Activated effector memory CD4-positive, alpha-beta T cell treated with anti-CD3 and anti-CD28 coated beads, Interleukin-2, amount 50 U/mL, for 16 hours (primary cell): Measurements from ENCODE around the gene ZNF324B.
"Not testable (repeated sequence)": the region's sequence is repeated elsewhere in the genome, so short reads cannot be mapped to it uniquely, and the experiment has no call there.

ENCODE experiments used
- DNase-seq: peaks from one replicate; pipeline ENCODE4 v3.0.0-alpha.2; 2020

ZNF324B gene

GRCh38 chr19:58456111-58456510, 4.7 kb downstream of the ZNF324B start:
- DNase-seq: no peak

GRCh38 chr19:58460039-58460438, 8.6 kb downstream of the ZNF324B start:
- no peak for DNase-seq

DNA sequence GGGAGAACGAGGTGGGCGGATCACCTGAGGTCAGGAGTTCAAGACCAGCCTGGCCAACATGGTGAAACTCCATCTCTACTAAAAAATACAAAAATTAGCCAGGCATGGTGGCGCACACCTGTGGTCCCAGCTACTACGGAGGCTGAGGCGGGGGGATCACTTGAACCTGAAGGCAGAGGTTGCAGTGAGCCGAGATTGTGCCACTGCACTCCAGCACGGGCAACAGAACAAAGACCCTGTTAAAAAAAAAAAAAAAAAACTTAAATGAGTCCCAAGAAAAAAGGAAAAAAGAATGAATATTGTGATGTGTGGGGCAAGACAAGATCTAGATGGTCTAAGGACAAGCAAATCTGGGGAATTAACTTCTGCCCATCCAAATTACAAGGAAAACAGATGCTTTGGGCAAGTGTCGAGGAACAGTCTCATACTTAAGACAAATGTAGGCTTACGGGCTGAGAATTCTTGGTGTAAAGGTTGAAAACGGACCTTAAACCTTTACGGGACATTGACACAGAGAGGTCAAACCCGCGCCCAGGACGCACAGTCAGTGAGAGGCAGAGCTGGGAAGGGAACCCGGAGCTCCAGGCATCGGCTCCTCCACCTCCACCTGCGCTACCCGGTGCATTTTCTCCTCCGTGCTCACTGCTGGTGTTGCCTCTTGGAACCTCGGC, 14.8 kb downstream of the ZNF324B start:
- no peak for DNase-seq

DNA sequence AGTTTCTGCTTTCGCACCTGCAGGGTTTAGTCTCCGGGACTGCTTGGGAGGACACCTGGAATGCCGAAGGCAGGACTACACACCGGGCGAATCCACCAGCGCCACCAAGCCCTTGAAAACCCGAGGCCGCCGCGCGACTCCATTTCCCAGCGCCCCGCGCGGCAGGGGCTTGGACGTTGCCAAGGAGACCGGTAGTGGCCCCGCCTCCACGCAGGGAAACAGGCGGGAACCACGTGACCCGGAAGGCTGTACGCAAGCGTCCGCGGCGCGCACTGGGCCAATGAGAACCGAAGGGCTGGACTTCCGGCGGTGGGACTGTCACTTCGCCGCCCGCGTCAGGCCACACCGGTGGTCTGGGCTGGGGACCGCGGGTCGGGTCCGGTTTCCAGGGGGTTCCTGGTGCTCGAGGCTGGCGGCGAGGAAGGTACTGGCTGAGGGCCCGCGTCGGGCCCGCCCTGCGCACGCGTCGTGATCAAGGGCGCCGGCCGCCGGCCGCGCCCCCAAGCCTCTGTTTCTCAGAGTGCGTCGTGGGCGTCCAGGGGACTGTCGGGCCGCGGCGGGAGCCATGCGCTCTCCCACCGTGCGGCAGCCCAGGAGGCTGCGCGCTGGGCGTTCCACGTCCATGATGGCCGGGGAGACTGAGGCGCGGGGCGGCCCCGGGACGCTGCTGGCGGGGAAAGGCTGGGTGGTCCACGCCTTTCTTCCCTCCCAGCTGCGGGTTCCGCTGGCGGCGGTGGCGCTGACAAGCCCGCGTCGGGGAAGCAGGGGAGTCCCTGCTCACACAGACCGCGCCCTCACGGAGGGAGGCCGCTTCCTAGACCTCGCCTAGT, 15.6 kb downstream of the ZNF324B start, which contains the start of gene ZNF324:
TSS of gene ZNF324 (plus strand) at position 321 of the 830 bp plus-strand sequence. CDS start 2,106 bp downstream, outside the sequence.
- DNase-seq: peak; percentile 99

GRCh38 chr19:58468216-58468839, 16.9 kb downstream of the ZNF324B start:
- no peak for DNase-seq

GRCh38 chr19:58469241-58470013, 18.0 kb downstream of the ZNF324B start:
- no peak for DNase-seq

DNA sequence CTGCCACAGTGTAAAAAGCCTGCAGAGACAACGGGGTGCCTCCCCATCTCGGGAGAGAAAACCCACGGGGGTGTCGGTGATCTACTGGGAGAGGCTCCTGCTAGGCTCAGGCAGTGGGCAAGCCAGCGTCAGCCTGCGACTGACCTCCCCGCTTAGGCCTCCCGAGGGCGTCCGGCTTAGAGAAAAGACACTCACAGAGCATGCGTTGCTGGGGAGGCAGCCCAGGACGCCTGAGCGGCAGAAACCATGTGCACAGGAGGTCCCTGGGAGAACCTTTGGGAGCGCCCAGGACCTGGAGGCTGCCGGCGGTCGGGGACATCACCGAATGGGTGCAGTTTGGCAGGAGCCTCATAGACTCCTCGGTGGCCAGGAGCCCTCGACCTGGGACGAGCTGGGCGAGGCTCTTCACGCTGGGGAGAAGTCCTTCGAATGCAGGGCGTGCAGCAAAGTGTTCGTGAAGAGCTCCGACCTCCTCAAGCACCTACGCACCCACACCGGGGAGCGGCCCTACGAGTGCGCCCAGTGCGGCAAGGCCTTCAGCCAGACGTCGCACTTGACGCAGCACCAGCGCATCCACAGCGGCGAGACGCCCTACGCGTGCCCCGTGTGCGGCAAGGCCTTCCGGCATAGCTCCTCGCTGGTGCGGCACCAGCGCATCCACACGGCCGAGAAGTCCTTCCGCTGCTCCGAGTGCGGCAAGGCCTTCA, 19.6 kb downstream of the ZNF324B start:
- DNase-seq: not testable (repeated sequence)

GRCh38 chr19:58471736-58472135, 20.3 kb downstream of the ZNF324B start:
- DNase-seq: no peak

GRCh38 chr19:58473775-58474174, 22.4 kb downstream of the ZNF324B start:
- no peak for DNase-seq

- DNase-seq: no peak
Measured at GRCh38 chr19:58474291-58474996, 23.0 kb downstream of the ZNF324B start.

DNA sequence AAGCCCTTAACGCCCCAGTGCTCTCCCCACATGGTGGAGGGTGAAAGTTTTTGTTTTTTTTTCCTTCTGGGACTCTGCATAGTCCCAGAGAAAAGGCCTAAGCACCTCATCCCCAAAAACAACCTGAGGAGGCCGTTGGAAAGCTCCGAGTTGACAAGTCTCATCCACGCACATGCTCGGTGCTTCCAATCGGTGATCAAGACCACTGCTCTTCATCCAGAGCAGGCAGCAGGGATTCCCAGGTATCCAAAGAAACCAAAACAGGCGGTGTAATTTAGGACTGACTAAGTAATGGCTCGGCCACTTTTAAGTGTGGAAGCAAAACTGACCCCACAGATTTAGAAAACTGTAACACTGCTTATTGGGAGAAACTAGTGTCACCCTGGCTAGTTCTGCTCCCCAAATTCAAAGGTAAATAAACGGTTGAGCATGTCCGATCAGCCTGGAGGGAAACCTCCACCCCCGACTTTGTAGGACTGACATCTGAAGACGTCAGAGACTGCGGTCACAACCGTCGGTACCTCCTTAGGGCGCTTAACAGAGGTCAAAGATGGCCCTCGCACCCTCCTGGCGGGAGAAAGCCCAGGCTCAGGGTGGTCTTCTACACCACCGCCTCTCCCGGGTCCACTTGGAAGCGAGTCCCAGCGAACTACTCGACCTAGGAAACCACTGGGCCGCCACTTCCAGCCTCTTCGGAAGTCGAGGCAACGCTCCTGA, 23.7 kb downstream of the ZNF324B start:
- no peak for DNase-seq

GRCh38 chr19:58475714-58476497, 24.5 kb downstream of the ZNF324B start, which contains the start of gene ZNF446:
Gene ZNF446, plus strand, starts transcription at chr19:58476352. Its CDS starts 867 bp downstream, at chr19:58477219.
- peak; percentile 98 for DNase-seq

DNA sequence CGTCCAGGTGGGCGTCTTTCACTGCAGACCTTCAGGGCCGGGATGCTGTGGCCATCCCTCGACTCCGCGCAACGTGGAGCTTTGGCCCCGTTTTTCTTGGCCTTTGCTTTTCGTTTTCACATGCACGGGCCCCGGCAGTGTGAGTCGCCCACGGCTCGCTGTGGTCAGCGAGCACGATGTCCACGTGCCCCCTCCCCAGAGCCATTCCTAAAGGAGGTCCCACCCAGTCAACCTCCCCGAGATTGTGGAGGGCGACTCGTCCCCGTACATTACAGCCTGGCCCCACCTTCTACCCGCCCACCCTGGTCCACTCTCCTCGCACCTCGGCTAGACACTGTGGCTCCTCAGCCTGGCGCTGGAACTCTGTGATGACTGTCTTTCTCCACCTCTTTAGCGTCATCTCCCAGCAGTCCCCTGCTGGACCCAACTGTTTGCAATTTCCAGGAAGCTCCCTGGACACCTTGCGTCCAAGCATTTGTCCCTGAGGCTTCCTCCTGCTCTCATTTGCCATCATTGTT, 25.1 kb downstream of the ZNF324B start:
- no peak for DNase-seq

DNA sequence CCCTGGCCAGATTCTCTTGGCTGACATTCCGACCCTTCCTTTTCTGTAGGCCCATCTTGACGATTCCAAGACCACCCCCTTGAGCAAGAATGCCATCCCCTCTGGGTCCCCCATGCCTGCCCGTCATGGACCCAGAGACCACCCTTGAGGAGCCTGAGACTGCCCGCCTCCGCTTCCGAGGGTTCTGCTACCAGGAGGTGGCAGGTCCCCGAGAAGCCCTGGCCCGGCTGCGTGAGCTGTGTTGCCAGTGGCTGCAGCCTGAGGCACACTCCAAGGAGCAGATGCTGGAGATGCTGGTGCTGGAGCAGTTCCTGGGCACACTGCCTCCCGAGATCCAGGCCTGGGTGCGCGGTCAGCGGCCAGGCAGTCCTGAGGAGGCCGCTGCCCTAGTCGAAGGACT, 25.7 kb downstream of the ZNF324B start:
- no peak for DNase-seq

DNA sequence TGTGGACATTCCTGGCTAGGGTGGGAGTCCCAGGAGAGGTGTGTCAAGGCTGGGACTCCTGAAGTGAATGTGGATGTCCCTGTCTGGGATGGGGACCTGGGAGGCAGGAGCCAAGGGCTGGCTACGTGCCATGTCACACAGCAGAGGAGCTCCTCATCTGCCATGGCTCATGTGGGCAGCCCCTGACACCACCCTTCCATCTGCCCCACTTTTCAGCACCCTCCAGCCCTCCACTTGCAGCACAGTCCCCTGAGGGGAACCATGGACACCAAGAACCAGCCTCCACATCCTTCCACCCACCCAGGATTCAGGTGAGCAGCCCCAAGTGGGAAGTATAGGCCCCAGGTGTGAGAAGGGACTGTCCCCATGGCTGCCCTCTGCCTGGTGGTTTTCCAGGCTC, 26.4 kb downstream of the ZNF324B start:
- no peak for DNase-seq

- DNase-seq: no peak
Measured at GRCh38 chr19:58479303-58479702, 27.9 kb downstream of the ZNF324B start.

GRCh38 chr19:58479736-58480480, 28.5 kb downstream of the ZNF324B start:
- no peak for DNase-seq

GRCh38 chr19:58480481-58480830, 29.0 kb downstream of the ZNF324B start:
- DNase-seq: no peak

- DNase-seq: no peak
Measured at GRCh38 chr19:58480831-58481230, 29.4 kb downstream of the ZNF324B start.
